ENCODE data around the gene OR10A5. TPM values are rescaled to one million over a fixed set of nuclear protein-coding genes. Genes with fewer than 3 reads are reported as not detected.
A peak's percentile ranks its signal among the peaks of the same experiment; 100 is the strongest.

OR10A5 gene
- total RNA-seq, 1 experiment from 2014 or later, result not detected

GRCh38 chr11:6843670-6844069 is 1.8 kb upstream of the OR10A5 start:
- Histone ChIP-seq H4K8ac (replicated peaks; ENCODE audit: insufficient read length, low read depth, low read length) (no peak overlapping the region), H2BK15ac (ENCODE audit: low read depth, low read length) (no peak overlapping the region), H3K79me1 (ENCODE audit: insufficient read depth, low read depth, low read length, poor library complexity, severe bottlenecking) (no peaks in the 10 kb centered on the region), H3K14ac (ENCODE audit: insufficient read depth, low read length) (no peak overlapping the region), H3K23ac (ENCODE audit: insufficient read length, low read depth, low read length) (no peak overlapping the region), H2BK120ac (ENCODE audit: low read depth, low read length, poor library complexity, severe bottlenecking) (no peak overlapping the region), H2BK5ac (ENCODE audit: insufficient read length, low read length) (no peak overlapping the region), H3T11ph (ENCODE audit: low read length) (no peak overlapping the region), H4K5ac (ENCODE audit: insufficient read length, low read depth, low read length) (no peak overlapping the region), H2AK5ac (ENCODE audit: insufficient read length, low read length) (no peak overlapping the region), H3K4me2 (ENCODE audit: insufficient read depth, insufficient read length, low read length) (no peak overlapping the region), H3K4ac (ENCODE audit: low read depth, low read length) (no peak overlapping the region), H3K23me2 (ENCODE audit: insufficient read length, low read depth, low read length, poor library complexity, severe bottlenecking) (no peaks in the 10 kb centered on the region), H2AFZ (ENCODE audit: low read length) (no peak overlapping the region), H4K20me1 (ENCODE audit: control insufficient read depth, insufficient read depth, insufficient read length) (no peaks in the 10 kb centered on the region), H3K27me3 (ENCODE audit: insufficient read depth, low read length) (no peaks in the 10 kb centered on the region), H3K79me2 (ENCODE audit: insufficient read depth, low read length) (no peaks in the 10 kb centered on the region), H4K91ac (ENCODE audit: insufficient read length, low read depth, low read length) (no peak overlapping the region), H3K9ac (ENCODE audit: extremely low read depth, insufficient read length, low read length) (no peak overlapping the region), H3K9me3 (ENCODE audit: control insufficient read depth, low read depth, low read length) (no peaks in the 10 kb centered on the region), H3K56ac (ENCODE audit: insufficient read length, low read depth, low read length) (no peak overlapping the region), H2BK12ac (ENCODE audit: insufficient read length, low read depth, low read length) (no peak overlapping the region), H3K27ac (ENCODE audit: insufficient read length, low read depth, low read length) (no peak overlapping the region), H3K4me1 (ENCODE audit: insufficient read depth, low read length) (no peaks in the 10 kb centered on the region), H2BK20ac (ENCODE audit: low read depth, low read length, poor library complexity, severe bottlenecking) (no peak overlapping the region), H3K18ac (ENCODE audit: insufficient read length, low read depth, low read length) (no peak overlapping the region)
- Mint-ChIP-seq H3K4me1 (peaks cover 23 to 24% of the 10 kb centered on the region in 2 experiments), H3K27me3 (ENCODE audit: low read depth) (peaks cover 2% of the 10 kb centered on the region), H3K27ac (peak overlapping the region in 2 of 3 experiments; percentile 80 to 98; a peak in 6 of 7 replicates), H3K4me3 (no peak overlapping the region), H3K9me3 (peaks cover 10 to 22% of the 10 kb centered on the region in 2 experiments), H3K36me3 (ENCODE audit: insufficient read depth in 1 of 3, low read depth in 3 of 3) (peaks cover 3 to 23% (median 14%) of the 10 kb centered on the region in 3 experiments; a peak in 5 of 7 replicates)
- no peak for TF ChIP-seq CTCF (conservative IDR thresholded peaks at IDR 0.05)
- WGBS (ENCODE audit: extremely low coverage, insufficient read length, low lambda C conversion rate), result no CpG with 5 or more reads among the region's 2 CpGs
- no peak for DNase-seq

Measured in H9 (cell line).